Measurements from ENCODE around the gene NCKAP5.

Gene NCKAP5

DNA sequence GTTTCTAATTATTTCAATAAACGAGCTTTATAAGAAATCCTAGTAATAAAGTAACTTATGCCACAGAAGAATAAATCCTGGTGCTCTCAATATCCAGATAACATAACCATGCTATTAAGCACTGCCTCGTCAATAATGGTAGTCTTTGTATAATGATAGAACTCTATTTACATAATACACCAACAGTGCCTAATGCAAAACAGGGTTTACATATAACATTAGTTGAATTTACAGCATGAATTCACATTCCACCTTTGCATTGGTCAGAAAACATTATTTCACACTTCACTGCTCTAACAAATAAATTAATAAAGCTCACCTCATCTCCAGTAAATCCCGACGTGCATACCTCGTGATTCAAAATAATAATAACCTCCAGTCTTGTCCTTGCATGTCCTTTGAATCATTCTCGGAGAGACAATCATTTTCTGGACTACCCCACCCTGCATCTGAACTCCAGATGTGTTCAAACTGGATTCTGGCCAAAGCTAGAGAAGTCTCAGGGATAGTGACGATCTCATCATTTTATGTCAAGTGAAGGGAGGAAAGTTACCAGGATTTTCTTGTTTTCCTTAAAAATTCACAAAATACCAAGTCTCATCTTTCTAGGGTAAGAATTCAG lies 189.2 kb downstream of the NCKAP5 start:
- ATAC-seq (no peak), DNase-seq (no peak)

DNA sequence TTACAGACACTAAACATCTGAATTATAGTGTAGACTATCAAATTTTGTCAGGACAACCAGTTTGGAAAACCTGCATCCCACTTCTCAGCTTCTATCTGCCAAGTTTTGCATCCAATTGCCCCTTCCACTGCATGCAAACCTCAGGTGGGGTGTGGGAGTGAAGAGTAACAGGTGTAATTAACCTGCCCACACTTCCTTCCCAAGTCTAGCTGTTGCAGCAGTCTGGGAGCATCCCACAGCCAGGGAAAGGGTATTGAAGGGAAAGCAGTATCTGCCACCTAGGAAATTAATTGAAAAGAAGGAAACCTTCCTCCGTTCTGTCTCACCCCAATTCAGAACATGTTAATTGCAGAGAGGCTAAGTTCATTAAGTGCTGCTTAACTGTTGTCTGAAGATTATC lies 189.9 kb downstream of the NCKAP5 start:
- DNase-seq (no peak), ATAC-seq (no peak)

DNA sequence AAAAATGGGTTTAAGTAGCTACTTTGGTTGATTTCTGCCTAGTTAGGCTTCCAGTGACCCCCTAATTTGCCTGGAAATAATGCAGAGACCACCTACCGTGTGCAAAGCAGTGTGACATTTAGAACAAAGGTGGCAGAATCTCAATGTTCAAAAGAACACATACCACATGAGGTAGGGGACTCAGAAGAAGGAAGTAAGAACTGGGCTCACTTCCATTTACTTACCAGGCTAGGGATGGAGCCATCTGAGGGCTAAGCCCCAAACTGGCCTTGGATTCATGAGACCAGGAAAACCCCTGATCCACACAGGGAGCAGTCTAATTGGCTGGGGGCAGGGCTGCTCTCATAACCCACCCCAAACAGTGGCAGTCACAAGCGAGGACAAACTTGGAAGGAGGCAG lies 190.7 kb downstream of the NCKAP5 start:
- no peak for DNase-seq
- no peak for ATAC-seq

DNA sequence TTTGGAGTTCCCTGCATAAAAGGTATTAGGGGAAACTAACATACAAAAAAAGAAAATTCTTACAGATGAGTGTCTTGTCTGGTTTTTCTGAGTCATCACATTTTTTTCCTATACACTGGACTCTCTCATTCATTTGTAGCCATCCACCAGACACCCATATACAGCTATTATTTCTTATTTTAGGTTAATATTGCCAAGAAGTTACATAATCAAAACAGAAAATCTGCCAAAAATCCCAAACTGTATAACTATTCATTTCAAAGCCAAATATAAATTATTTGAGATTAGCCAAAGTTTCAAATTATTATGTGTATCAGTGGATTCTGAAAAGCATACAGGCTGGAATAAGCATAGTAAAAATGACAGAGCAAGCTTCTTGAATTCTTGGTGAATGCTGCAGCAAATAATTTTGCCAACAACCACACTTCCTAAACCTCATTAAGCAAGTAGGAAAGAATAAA lies 191.2 kb downstream of the NCKAP5 start:
- DNase-seq (no peak), ATAC-seq (no peak)

DNA sequence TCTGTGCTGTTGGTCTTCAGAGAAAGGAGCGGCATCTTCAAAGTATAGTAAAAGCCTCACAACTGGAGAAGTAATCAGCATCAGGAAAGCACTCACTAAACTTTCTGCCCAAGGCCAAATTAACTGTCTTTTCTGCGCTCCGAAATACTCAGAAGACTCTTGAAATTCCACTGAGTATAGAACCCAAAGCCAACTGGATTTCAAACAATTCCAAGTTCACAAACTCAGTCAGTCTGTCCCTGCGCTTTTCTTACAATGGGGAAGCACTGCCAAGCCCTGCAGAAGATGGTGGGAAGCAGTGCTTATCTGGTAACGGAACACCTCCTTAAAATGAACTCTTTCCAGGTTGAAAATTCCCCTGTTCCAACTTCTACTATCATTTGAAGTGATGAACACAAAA lies 193.5 kb downstream of the NCKAP5 start:
- no peak for ATAC-seq
- no peak for DNase-seq

DNA sequence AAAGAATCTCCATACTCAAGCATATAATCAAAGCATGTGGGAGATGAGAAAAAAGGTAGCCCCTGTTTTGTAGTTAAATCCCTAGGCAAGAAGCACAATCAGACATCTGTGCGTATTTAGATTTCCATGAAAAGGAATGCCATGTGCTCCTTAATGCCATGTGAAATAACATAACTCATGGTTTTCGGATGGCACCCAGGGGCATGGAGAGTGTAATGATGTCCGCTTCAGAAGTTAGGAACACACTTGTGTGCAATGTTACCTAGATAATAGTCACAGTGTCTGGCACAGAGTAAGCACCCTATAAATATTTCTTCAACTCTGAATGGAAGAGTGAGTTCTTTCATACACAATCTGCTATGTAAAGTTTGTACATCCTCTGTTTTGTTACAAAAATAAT lies 197.0 kb downstream of the NCKAP5 start:
- ATAC-seq, result no peak

DNA sequence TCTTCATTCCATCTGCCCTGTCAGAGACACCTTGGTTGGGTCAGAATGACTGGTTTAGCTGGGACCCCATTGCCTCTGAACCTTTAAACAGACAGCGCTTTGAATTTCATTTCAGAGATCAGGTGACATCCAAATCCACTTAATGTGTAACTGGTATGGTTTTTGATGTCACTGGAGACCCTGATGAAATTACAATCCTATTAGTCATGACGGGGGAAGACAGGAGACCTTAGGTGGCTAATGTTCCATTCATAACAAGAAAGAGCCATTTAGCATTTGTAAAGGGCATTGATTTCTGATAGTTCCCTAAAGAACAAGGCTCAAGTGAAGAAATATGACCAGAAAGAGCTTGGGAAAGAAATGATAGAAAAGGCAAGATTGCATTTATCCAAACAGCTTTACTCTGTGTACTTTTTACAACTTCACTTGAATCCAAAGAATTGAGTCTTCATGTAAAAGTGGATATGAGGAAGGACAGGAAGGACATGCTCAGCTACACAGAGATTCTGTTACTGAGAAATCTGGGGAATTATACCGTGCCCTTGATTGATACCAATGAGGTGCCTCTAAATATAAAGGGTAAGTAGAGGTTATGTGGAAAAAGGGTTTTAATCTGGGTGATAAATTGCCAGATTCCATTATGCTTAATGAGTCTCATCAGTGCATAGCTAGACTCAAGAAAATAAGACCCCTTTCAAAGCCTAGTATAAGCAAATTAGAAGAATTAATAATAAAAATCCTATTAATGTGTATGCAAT lies 198.2 kb downstream of the NCKAP5 start:
- DNase-seq, result no peak

More for the DNA sequence above, 197.0 kb downstream of the NCKAP5 start:
- DNase-seq, result no peak

DNA sequence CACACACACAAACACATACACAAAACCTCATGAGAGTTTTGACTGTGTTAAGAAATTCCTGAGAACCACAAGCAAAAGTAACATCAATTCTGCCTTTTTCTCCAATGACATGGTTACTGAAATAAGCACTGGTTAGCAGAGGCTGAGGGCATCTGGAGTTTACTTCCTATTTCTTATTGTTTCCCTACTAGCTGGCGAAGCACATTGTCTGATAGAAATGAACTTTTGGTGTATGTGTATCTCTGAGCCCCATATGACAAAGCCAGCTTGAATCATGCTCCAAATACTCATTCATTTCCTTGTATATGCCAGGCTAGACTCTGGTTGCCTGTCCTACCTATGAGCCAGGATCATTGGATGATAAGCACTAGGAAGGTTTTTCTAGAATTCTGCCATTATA lies 203.1 kb downstream of the NCKAP5 start:
- ATAC-seq (no peak), DNase-seq (no peak)

More for the DNA sequence above, 198.2 kb downstream of the NCKAP5 start:
- no peak for ATAC-seq

DNA sequence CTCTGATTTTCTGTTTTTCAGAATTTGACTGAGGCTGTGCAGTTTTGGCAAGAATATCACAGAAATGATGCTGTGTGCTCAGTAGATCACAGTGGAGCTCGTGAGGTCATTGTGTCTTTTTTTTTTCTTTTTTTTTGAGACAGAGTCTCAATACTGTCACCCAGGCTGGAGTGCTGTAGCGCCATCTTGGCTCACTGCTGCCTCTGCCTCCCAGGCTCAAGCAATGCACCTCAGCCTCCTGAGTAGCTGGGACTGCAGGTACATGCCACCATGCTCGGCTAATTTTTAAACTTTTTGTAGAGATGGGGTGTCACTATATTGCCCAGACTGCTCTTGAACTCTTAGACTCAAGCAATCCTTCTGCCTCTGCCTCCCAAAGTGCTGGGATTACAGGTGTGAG lies 203.6 kb downstream of the NCKAP5 start:
- no peak for ATAC-seq
- DNase-seq, result no peak

DNA sequence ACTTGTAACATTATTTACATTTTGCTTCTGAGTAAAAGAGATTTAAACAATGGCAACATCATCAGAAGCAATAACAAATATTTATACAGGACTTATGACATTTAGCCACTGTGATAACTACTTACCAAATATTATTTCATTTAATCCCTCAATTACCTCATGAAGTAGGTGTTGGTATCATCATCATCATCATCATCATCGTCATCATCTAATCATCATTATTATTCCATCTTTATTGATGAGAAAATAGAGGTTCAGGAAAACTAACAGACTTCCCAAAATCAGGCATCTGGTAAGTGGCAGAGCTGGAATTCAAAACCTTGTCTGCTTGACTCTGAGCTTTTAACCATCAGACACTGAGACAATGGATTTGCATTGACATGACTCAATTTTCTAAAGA lies 204.4 kb downstream of the NCKAP5 start:
- DNase-seq, result no peak
- no peak for ATAC-seq

DNA sequence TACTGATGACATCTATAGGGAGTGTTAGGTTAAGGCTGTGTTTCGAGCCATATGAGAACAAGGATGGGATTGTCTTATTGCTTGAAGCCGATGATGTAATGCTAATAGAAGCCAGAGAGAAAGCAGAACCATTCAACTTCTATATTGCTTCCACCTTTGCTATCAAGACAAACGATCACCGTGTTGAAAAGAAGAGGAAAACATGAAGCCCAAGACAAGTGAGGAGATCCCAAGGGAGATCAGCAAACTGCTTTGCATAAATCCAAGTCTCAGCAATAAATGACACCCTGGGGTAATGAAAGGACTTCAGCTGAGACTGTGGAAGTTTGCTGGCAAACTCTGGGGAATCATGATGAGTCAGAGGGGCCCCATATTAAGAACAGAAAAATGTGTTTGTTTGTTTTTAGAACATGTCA lies 206.2 kb downstream of the NCKAP5 start:
- ATAC-seq (no peak), DNase-seq (no peak)

DNA sequence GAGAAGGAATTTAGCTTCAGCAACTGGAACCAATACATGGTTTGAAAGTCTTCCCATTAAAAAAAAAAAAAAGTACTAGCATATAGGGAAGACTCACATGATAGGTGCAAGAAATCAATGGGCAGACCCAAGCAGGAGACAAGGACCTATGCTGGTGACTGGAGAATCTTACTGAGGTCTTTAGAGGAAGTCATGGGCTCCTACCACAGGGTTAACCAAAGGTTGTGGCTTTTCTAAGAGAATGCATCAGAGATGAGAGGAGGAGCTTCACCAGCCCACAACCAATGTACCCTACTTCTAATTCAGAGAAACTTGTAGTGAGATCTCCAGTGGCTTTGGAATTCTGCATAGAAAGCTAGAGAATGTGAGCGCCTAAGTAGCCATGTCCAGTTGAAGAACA lies 207.4 kb downstream of the NCKAP5 start:
- DNase-seq (no peak), ATAC-seq (no peak)

DNA sequence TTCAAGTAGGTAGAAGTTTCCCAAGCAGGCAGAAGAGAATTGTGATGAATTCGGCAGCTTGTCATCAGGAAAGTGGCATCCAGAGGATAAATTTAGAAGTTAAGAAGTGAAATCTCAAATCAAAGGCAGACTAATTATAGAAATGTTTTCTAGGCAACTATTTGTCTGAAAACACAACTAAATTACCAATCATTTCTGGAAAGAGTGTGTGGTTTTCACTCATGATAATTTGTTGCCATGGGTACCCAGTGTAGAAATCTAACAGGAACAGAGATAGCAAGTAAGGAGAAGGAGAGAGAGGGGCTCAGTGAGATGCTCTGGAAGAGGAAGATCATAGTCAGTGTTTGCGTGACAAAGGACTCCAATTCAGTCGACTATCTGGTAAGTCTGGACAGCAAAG lies 208.1 kb downstream of the NCKAP5 start:
- DNase-seq (no peak), ATAC-seq (no peak)

DNA sequence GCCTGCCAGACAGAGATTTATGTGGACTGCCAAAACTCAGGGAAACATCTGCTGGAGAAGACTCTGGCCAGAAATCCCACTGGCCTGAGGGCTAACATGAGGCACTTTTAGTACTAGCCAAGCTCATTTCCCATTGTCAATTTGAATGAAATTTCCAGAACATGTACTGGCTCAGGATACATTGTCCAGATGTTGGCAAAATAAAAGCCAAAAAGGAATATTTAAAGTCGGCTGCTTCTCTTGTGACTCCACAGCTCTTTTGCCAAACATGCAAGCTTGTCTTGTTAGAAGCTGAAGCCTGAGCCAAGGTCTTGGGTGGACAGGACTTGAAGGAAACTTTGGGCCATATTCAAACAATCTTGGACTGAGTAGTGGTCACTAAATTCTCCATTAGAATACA lies 215.5 kb downstream of the NCKAP5 start:
- DNase-seq, result no peak
- no peak for ATAC-seq

DNA sequence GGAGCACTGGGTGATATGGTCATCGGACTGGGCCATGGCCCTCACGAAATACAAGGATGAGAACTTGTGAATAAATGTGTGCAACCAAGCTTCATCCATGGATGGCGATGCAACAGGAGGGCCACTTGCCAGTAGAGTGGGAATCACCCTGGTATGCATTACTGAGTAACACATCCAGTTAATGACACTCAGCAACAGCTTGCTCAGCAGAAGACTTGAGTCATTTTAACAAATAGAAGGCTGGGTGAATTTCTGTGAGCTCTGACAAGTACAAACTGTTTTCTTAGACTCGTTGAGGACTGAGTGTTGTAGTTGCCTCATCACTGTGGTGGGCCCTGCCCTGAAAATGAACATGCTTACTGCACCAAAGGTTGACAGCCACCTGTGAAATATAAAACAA lies 221.6 kb downstream of the NCKAP5 start:
- DNase-seq (no peak), ATAC-seq (no peak)

DNA sequence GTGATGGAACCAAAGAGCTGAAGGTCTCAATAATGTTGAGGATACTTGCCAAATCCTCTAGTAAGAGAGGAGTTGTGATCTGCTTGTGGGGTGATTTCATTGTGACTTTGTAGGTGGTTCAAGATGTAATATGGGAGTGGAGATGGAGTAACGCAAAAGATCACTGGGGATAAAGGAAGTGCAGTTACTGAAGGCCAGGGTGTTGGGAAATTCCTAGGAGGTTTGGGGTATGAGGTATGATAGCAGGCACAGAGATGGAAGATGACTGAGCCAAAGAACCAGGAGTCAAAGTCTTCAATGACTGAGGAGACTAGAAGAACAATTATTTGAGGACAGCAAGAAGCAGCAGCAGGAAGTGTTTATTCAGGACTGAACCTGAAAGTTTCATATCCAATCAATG lies 222.6 kb downstream of the NCKAP5 start:
- ATAC-seq (no peak), DNase-seq (no peak)

DNA sequence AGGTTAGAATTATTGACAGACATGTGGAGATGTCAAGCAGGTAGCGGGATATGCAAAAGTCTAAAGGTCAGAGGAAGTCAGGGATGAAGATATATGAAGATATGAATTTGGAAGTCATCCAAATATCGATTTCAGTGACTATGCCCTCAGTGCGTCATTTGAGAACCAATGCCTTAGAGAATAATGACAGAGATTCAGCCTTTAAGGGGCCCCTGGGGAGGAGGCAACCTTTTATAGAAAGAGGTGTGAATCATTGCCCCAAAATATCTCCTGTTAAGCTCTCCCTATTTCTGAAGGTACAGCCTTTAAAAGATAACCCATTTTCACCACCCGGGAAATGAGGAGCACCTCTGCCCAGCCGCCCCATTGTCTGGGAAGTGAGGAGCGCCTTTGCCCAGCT lies 223.4 kb downstream of the NCKAP5 start:
- ATAC-seq (no peak), DNase-seq (no peak)

DNA sequence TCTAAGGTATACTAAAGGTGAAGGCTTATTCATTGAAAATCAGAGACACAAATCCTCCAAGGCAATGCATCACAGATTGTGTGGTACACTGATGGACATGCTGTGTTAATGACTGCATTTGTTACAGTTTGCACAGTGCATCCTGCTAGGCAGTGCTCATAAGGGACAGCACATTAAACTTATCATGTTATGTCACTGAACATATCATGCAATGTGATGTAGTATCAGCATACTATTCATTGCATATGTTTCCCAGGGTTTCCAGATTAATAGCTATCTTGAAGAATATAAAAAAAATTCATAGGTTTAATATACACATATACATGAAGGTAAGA lies 225.3 kb downstream of the NCKAP5 start:
- ATAC-seq (no peak), DNase-seq (no peak)

DNA sequence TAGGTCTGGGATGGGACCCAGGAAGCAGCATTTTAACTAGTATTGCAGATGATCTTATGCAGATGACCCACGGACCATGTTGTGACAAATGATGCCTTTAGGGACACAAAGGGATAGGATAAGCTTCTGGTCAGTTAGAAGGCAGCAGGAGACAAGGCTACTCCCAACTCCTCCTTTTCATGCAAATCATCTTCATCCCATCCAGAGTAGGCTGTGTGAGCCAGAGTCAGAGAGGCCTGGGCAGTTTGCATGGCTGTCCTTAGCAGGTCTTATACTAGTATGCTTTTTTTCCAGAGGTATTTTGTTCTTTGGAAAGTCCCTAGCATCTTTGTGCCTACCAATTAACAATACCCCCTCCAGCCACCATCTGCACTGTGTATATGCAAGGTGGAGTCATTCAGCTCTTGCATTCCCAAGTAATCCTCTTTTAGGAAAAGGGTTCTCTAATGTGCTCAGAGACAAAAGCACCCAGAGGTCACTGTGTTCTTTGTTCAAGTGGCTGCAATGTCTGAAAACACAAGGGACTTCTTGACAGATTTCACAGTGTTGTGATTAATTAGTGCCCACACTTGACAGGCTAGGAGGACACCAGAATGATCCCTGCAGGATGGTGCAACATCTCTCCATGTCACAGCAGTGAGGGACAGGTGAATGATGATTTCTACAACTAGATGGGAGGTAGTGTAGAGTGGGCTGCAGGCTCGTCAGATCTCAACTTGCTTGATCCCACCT lies 225.8 kb downstream of the NCKAP5 start:
- ATAC-seq (no peak), DNase-seq (no peak)

DNA sequence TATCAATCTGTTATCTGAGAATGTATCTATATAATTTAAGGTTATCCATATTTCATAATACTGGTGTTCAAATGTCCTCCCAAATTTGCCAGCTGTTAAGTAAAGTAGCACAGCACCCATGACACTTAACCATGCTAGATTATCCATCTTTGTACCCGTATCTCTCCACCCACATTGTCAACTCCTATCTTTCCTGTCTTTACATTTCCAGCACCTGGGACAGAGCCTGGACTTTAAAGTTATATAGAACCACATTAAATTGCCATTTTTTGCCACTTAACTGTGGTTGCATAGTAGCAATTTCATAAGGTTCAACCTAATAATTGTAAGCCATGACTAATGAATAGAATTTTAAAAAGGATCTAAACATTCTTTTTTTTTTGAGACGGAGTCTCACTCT lies 226.7 kb downstream of the NCKAP5 start:
- ATAC-seq (no peak), DNase-seq (no peak)

DNA sequence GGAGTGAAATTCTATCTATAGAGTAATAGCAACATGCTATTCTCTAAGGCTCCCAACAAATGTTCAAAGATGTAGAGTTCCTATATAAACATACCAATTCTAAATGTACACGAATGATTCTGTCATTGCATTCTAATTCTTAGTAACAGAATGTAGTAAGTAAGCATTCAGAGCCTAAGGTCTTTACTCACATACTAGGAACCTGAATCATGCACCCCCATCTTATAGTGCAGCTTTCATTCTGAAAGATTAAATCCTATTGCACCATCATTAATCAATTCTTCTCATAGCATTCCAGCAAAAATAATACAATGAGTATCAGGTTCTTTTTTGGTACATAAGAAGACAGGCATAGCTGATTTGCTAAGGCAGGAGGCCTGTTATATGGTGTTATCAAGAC lies 230.0 kb downstream of the NCKAP5 start:
- no peak for ATAC-seq
- DNase-seq, result no peak

DNA sequence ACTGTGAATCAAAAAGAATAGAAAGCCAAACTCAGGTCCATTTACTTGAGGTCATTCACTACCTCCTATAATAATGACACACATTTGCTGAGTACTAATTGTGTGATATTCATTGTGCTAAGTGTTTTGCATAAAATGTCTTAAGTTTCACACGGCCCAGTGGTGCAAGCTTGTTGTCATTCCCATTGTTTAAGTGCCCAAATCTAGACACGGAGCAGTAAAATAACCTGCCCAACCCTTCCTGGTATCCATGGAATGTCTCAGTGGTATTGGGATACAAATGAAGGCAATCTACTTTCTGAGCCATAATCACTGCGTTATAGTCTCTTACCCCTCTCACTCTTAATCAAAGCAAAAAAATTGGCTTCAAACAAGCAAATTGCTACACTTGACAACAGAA lies 233.3 kb downstream of the NCKAP5 start:
- ATAC-seq, result no peak

DNA sequence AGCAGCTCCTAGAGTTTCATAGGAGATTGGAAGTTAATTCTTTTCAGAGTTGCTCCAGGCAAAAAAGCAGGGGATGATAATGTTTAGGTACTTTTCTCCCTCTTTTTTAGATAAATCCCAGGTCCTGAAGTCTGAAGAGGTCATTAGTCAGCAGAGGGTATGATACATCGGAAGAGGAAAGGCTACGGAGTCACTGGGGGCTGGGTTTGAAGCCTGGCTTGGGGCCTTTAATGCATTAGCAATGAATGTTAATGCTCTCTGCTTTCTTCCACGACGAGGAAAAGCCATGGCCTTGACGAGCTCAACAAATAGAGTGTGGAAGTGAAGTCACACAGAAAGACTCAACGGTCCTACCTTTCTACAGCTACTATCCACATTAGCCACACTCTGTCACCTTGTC lies 235.1 kb downstream of the NCKAP5 start:
- DNase-seq, result no peak
- no peak for ATAC-seq

More for the DNA sequence above, 233.3 kb downstream of the NCKAP5 start:
- no peak for DNase-seq

DNA sequence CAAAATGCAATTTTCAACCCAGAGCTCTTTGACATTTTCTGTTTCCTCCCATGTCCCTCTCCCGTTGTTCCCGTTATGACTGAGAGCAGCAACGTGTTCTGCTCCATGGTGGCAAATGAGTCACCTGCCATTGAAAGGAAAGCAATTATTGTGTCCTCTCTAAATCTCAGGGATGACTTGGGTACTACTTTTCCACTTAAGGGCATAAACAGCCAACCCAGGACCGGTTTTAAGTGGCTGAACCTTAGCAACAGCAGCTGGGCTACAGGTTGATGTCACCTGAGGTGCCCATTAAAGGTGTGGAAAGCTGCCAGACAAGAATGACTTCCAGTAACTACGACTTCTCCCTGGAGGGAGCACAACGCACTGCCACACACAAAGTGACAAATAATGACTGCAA lies 236.8 kb downstream of the NCKAP5 start:
- ATAC-seq, result no peak

More for the DNA sequence above, 236.8 kb downstream of the NCKAP5 start:
- DNase-seq, result no peak

Data from stimulated activated naive CD8-positive, alpha-beta T cell treated with anti-CD3 and anti-CD28 coated beads, Interleukin-15, Interleukin-2, amounts not matched to agents 100 U/mL and 50 U/mL, for 24 hours (primary cell).